Activated CD4-positive, alpha-beta T cell treated with anti-CD3 and anti-CD28 coated beads, Interleukin-2, amount 50 U/mL, for 16 hours (primary cell): ENCODE measurements around the gene OR2V2.
"Not testable (repeated sequence)": the region's sequence is repeated elsewhere in the genome, so short reads cannot be mapped to it uniquely, and the experiment has no call there.

ENCODE experiments used
- DNase-seq: peaks from one replicate; pipeline ENCODE4 v3.0.0-alpha.2; 2020

OR2V2 gene

DNA sequence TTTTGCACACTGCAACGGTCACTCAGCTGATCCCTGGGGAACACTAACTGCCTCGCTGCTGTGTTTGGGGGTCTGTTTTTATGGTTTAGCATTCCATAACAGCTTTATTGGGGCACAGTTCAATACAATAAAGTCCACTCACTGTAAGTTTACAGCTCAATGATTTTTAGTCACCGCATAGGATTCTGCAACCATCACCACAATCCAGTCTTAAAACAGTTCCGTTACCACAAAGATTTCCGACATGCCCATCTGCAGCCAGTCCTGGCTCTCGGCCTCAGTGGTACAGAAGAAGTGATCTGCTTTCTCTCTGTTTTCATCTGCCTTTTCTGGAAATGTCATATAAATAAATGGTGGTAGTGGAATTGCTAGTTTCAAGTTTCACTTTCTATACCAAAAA, 23.6 kb downstream of the OR2V2 start:
- DNase-seq, result no peak

- no peak for DNase-seq
Observed at GRCh38 chr5:181171782-181172181, 24.4 kb downstream of the OR2V2 start.

GRCh38 chr5:181173027-181173419, 25.6 kb downstream of the OR2V2 start:
- peak; percentile 70 for DNase-seq

GRCh38 chr5:181173420-181174342, 26.3 kb downstream of the OR2V2 start:
- DNase-seq, result peak; percentile 88

GRCh38 chr5:181176254-181176952, 29.0 kb downstream of the OR2V2 start:
- DNase-seq, result no peak

- not testable (repeated sequence) for DNase-seq
Observed at GRCh38 chr5:181177559-181177958, 30.2 kb downstream of the OR2V2 start.

GRCh38 chr5:181181650-181182565, 34.5 kb downstream of the OR2V2 start:
- DNase-seq, result peak; percentile 70

GRCh38 chr5:181182651-181183050, 35.3 kb downstream of the OR2V2 start:
- DNase-seq, result no peak

- no peak for DNase-seq
Observed at GRCh38 chr5:181184845-181185216, 37.4 kb downstream of the OR2V2 start.

DNA sequence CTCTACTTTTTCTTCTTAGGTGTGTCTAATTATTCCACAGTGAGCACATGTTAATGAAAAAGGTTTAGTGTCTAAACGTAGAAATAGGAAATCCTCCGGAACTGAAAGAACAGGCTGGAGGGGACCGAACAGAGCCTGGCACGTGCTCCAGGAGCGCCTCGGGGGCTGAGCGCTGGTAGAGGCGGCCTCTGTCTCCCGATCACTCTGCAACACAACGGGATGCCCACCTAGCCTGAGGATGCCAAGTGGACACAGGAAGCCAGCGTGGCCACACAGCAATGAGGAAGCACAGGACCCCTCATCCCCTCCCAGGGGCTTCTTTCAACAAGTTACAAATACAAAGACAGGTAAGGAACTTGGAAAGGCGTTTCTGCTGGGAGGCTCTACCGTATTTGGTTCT, 38.2 kb downstream of the OR2V2 start:
- DNase-seq, result no peak

DNA sequence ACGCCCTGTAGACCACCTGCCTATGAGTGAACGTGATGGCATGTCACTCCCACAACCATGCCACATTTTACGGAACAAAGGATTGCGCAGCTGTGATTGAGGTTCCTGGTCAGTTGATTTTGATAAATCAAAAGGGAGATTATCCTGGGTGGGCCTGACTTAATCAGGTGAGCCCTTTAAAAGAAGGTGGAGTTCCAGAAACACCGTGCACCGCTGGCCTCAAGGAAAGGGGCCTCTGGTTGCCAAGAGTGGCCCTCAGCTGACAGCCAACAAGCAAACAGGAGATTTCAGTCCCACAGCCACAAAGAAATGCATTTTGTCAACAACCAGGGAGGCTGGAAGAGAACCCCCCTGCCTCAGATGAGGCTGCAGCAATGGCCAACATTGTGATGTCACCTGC, 38.6 kb downstream of the OR2V2 start:
- DNase-seq, result no peak

- no peak for DNase-seq
Observed at GRCh38 chr5:181186986-181187499, 39.7 kb downstream of the OR2V2 start.

- peak; percentile 87 for DNase-seq
Observed at GRCh38 chr5:181187500-181188213, 40.3 kb downstream of the OR2V2 start.

DNA sequence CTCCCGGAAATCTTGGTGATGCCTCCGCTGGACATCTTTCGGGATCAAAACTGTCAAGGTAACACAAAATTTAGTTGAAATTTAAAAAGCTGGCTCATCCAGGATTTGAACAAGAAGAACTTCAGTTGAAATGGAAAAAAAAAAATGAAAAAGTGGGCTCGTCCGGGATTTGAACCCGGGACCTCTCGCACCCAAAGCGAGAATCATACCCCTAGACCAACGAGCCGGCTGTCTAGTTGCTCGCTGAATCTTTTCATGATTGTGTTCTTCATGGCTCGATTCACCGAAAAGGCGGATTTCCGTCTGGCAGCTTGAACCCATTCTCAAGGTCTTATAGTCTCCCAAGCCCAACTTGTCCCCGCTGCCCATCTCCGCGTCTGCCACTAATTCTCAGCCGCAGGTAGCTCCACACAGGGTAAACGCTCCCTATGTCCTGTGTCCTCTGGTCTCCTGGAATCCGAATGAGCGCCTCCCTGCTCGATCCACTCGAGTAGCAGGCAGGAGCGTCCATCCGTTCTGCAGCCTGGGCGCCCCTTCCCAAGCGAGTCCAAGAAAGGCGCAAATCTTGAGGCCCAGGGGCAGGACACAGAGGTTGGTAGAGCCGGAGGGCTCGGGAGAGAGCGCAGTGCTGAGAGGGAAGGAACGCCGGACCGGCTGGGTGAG, 41.4 kb downstream of the OR2V2 start:
- peak; percentile 86 for DNase-seq

DNA sequence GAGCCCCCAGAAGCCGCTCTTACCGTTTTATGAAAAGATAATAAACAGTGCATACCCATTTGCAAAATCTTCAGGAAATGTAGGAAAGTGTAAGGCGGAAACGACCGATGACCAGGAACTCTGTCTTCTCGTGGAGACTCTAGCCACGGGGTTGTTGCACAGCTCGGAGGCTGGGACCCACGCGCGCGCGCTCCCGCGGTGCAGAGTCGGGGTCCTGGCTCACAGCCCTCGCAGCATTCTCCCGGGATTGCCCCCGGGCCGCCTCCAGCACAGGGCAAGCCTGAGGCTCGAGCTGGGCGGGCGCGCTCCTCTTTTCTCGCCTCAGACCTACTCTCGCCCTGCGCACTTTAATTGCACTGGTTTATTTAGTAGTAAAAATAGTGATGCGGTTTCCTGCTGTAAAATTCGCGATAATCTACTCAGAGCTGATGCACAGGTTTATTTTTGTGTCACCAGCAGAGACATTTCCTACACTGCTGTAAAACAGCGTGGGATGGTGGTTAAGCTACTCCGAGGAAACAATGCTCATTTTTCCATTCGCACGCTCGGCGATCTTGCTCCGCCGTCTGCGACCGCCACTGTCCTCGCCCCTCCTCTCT, 42.1 kb downstream of the OR2V2 start:
- peak; percentile 55 for DNase-seq

- no peak for DNase-seq
Observed at GRCh38 chr5:181189962-181190710, 42.8 kb downstream of the OR2V2 start.

DNA sequence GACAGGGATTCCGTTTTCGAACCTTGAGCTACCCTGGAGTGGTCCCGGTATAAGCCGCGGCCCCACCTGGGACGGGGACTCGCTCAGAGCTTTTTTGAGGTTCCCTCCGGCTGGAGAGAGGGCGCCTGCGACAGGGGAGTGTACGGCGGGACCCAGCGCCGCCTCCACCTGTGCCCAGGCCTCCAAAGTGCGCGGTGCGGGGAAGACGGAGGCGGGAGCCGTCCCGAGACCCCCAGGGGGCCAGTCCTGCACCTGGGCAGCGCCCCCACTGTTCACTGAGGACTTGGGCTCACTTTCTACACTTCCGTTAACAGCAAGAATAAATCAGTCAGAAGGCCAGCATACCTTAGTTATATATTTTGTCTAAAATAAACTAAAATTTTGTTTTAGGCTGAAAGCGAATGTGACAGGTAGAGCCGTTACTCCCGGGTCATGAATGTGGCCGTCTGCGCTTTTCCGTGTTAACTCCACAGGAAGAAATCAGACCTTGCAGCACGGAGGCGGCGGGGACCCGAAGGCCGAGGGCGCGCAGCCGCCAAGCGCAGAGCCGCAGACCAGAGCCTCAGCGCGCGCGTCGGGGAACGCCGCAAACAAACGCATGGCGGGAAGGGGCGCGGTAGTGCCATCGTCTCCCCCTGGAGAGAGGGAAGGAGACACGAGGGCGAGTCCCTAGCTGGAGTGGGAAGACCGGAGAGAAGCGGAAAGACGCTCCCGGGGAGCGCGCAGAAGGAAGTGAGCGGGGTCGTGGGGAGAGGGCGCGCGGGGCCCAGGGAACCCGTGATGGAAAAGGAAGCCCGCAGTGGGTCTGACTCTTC, 43.5 kb downstream of the OR2V2 start:
- DNase-seq, result no peak

GRCh38 chr5:181191526-181192336, 44.3 kb downstream of the OR2V2 start:
- peak; percentile 95 for DNase-seq
